Erythroblast (primary cell): Measurements from ENCODE around the gene NRG2.

Experiments
- GATA1 ChIP-seq: IDR thresholded peaks from 2 replicates; pipeline ENCODE4 v1.6.1; 2011; ENCODE audit warnings: low read depth, mild to moderate bottlenecking, control low read depth, low read length, moderate library complexity
- POLR2A ChIP-seq: IDR thresholded peaks from 2 replicates; pipeline ENCODE4 v1.6.1; 2011; ENCODE audit warnings: mild to moderate bottlenecking, low read length

DNA sequence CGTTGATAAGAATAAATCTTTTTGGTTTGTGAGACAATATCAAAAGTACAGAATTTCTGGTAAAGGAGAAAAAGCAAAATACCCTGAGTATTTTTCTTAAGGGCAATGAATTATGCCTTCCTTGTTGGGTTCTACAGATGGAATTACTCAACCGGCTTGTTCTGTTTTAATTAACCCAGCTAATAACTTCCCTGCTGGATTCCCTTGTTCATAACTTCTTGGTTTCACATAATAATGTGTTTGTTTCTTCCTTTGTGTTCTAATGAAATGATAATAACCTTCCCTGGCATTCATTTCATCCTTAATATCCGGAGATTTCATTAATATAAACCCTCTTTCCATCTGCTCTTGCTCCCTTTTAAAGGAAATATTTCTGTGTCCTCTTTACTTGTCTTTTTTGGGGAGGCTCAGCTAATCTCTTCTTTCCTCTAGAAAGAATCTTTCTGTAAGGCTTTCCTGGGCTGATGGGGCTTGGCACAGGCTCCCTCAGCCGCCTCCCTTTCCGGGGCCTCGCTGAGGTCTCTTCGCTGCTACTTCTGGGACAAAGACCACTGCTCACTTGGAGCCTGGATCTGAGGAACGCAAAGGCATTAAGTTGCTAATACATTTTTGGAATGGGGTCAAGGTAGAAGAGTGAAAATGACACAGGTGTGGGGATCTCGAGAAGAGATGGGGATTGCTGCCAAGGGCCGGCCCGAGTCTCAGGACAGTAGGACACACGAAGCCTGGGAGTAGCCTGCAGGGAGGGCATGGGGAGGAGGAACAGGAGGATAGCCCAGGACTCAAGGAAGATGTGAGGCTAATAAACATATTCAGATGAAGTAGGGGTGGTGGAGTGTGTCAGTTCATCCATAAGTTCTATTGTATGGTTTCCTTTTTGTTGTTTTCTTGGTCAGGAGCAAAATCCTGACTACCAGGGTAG lies 118.5 kb downstream of the NRG2 start:
- no peak for TF ChIP-seq POLR2A
- no peak for TF ChIP-seq GATA1
